Embryonic facial prominence (tissue), 1 donor: Measurements from ENCODE around the gene ZNF583.

Experiments used
- DNase-seq: peaks from one replicate; pipeline ENCODE4 v3.0.0-alpha.2; 2016; ENCODE audit errors: extremely low spot score

ZNF583 gene

DNA sequence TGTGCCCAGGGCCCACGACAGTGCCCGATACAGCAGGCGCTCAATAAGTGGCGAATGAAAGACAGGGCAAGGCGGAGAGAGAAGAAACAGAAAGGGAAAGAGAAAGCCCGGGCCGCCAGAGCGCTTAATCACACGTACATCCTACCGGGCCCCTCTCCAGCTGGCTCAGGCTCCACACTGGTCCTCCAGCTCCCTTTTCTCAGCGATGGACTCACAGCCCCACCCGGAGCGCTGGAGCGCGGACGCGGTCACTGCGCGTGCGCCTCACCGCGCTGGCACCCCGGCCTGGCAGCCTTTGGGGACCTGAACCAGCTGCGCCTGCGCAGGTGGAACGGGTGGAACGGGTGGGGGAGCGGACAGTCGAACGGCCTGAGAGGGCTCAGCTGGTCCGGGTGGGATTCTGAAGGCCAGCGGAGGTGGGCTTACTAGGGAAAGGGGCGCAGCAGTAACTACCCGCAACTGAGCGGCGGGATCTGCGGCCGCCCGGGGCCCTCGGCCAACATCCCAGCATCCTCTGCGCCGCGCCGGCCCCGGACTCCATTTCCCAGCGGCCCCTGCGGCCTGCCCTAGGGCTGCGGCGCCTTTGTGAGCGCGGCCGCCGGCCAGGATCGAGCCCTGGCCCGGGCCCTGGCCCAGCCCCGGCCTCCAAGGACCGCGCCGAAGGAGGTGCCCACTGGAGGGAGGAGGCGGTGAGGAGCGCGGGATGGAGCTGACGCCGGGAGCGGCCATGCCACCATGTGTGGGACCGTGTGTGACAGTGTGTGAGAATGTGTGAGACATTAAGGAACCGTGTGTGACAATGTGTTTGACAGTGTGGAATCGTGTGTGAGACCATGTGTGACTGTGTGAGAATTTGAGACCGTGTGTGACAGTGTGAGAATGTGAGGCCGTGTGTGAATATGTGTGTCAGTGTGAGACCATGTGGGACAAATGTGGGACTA lies at the start of gene ZNF583:
TSS of gene ZNF583 (plus strand) at position 569 of the 941 bp plus-strand sequence. CDS start 2,783 bp downstream, outside the sequence.
- peak; percentile 66 for DNase-seq

DNA sequence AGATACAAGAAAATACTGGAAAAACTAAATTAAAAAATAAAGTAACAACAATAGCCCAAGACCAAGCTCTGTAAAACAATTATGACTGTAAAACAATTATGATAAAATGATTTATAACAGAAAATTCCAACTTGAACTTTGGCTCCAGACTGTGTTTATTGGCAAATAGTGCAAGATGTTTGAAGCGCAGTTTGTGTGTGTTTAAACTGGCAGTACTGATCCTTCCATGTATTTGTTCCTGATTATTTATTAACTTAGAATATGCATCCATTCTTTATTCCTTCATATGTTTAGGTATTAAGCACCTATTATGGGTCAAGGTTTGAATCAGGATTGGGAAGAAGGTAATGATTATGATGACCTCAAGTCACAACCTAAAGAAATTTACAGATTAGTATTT lies 48.6 kb upstream of the ZNF583 start:
- DNase-seq: no peak

DNA sequence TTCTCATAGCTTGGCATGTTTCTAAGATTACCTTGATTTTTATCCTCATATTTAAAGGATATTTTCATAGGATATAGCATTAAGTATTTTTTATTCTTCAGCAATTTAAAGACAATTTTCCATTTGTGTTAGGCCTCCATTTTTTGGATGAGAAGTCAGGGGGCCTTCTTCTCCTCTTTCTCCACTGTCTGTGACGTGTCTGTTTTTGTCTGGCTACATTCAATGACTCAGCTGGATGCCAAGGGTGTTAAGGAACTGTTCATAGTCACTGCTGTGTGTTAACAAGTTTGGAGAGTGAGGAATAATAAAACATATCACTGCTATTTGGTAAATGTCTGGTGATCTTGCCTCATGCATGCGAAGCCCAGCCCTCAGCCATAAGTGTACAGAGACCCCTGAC lies 47.2 kb upstream of the ZNF583 start:
- no peak for DNase-seq

DNA sequence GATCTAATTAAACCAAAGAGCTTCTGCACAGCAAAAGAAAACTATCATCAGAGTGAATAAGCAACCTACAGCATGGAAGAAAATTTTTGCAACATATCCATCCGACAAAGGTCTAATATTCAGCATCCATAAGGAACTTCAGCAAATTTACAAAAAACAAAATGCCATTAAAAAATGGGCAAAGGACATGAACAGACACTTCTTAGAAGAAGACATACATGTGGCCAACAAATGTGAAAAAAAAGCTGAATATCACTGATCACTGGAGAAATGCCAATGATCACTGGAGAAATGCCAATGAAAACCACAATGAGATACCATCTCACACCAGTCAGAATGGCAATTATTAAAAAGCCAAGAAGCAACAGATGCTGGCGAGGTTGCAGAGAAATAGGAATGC lies 43.3 kb upstream of the ZNF583 start:
- DNase-seq: no peak

DNA sequence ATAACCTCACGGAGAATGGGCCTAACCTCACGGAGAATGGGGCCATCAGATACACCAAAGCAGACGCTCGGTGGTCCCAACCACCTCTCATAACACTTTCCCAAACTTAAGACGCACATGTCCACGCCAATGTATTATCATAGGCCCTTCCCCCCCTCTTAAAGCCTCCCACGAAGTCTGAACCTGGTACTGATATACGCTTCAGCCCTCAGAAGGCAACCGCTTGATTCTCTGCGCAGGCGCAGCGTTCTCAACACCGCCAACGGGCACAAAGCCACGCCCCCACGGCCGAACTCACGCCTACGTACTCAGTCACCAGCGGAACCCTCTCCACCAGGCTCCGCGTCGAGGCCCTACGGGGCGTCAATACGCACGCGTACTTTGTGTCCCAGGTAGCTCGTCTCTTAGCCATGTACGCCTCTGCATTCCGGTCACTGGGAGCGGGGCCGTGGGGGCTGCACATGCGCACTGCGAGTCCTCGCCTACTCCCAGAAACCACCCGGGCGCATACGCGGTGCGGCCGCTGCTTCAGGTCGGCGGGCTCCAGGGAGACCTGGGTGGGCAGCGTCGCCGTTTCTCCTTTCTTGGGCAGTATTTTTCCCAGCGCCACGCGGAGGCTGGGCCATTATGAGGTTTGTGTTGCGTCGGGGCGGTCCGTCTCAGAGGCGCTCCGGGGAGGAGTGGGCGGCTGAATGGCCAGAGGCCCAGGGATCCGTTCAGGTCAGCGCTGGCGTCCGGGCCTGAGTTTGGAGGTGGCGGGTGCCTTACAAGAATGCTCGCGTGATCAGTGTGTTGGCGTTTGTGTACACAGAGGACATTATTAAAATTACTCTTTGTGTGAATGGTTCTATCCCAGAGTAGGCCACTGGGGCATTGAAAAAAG lies 36.1 kb upstream of the ZNF583 start:
- DNase-seq: peak; percentile 95

DNA sequence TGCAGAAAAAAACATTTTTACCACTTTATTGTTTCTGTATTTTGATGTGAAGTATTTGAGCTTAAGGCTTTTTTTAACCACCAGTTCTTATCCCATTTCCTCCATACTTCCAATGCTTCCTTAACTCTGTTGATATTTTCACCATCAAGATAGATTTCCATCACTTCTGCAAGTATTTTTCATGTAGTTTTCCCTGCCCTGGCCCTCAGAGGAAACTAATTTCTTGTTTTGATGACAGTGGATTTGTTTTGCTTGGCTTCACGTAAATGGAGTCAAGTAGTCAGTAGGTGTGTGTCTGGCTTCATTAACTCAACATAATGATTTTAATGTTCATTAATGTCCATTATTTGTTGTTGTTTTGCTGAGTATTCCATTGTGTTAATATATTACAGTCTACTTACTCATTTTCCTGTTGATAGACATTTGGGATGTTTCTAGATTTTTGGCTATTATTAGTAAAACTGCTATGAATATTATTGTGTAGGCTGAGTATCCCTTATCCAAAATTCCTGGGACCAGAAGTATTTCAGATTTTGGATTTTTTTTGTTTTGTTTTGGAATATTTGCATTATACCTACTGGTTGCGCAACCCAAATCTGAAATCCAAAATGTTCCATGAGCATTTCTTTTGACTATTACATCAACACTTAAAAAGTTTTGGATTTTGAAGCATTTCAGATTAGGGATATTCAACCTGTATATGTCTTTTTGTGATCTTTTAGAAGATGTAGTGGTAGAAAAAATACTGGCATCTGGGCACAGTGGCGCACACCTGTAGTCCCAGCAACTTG lies 34.1 kb upstream of the ZNF583 start:
- DNase-seq: no peak

DNA sequence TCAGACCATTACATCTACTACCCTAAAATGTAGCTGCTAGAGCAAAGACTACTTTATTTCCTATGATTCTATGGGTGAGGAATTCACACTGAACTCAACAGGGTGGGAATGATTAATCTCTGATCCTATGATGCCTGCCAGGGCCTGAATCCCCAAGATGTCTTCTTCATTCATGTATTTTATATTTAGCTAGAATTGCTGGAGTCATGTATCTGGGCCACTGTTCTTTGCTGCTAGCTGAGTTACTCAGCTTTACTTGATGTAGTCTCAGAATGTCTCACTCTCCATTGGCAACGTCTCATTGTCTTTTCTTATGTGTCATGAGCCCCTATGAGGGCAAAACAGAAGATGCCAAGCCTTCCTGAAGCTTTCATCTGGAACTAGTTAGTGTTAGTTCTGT lies 31.9 kb upstream of the ZNF583 start:
- DNase-seq: no peak

DNA sequence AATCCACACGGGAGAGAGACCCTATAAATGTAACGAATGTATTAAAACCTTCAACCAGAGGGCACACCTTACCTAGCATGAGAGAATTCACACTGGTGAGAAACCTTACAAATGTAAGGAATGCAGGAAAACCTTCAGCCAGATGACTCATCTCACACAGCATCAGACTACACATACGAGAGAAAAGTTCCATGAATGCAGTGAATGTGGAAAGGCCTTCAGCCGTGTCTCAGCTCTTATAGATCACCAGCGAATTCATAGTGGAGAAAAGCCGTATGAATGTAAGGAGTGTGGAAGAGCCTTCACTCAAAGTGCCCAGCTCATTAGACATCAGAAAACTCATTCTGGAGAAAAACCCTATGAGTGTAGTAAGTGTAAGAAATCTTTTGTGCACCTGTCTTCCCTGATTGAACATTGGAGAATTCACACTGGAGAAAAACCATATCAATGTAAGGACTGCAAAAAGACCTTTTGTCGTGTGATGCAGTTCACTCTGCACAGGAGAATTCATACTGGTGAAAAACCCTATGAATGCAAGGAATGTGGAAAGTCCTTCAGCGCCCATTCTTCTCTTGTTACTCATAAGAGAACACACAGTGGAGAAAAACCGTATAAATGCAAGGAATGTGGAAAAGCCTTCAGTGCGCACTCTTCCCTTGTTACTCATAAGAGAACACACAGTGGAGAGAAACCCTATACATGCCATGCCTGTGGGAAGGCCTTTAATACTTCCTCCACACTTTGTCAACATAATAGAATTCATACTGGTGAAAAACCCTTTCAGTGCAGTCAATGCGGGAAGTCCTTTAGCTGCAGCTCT lies 26.8 kb upstream of the ZNF583 start:
- DNase-seq: no peak

DNA sequence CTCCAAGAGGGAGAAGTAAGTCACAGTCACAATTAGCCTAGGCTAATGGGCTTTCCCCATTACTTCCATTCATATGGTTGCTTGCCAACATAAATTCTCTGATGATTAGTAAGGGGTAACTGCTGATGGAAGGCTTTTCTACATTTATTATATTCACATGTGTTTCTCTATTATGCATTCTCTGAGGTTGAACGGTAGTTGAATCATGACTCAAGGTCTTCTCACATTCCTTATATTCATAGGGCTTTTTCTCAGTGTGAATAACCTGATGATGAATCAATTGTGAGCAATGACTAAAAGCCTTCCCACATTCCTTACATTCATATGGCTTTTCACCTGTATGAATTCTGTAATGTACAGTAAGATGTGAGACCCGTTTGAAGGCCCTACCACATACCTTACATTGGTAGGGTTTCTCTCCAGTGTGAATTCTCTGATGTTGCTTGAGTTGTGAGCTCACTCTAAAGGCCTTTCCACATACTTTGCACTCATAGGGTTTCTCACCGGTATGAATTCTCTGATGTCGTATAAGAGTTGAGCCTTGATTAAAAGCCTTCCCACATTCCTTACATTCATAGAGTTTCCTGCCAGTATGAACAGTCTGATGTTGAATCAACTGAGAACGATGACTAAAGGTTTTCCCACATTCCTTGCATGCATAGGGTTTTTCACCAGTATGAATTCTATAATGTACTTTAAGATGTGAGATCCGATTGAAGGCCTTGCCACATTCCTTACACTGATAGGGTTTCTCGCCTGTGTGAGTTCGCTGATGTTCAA lies 20.1 kb upstream of the ZNF583 start:
- no peak for DNase-seq

DNA sequence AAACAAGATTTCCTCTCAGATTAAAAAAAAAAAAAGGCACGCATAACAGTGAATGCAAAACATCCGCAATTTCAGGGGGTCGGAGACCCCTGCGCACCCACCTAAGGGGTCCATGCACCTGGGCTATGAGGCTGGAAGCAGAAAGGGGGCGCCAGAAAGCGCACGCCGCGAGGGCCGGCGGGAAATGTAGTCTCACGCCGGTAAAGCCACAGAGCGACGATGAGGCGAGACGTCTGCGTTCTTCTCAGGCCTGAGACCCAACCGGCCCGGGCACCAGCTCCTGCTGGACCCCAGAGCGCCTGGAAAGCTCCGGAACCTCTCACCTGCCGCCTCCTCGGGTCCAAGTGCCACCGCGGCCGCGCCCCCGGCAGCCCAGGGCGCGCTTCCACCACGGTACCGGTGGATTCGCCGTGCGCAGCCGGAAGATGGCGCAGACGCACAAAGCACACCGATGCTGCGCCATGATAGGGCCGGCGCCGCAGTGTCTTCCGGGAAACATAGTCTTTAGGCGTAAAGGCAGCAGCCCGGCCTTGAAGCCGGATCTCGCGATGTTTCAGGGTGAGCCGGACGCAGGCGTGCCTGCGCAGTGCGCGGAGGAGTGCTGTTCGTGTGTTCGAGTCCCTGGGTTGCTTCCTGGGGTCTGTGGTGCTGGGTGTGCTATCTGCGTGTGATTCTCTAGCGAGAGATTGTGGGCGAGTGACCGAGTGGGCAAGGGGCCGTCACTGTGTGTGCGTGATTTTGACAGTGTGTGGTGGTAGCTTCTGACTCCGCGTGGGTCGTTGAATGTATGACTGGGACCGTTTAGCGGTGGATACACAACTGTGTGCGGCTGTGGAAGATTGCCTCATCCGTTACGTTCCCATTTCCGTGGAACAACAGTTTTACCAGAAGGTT lies 10.8 kb upstream of the ZNF583 start, which contains the start of gene ZNF582:
TSS of gene ZNF582 (minus strand) at position 416 of the 894 bp plus-strand sequence. CDS start 1,782 bp downstream, outside the sequence.
- peak; percentile 96 for DNase-seq

DNA sequence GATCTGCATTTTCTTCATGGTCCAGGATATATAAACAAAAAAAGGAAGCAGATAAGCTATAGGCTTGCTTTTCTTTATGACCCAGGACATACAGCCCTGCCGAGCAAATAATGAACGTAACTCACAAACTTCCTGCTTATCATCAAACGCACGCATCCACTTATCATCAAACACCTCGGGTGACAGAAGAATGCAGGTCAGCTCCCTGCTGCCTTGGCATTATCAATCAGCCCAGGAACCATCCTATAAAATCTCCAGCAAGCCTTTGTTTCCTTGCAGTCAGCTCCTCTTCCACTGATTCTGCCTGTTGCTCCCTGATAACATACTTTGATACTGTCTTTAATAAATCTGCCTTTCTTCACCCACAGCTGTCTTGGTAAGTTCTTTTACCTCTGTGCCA lies 5.3 kb upstream of the ZNF583 start:
- DNase-seq: no peak

DNA sequence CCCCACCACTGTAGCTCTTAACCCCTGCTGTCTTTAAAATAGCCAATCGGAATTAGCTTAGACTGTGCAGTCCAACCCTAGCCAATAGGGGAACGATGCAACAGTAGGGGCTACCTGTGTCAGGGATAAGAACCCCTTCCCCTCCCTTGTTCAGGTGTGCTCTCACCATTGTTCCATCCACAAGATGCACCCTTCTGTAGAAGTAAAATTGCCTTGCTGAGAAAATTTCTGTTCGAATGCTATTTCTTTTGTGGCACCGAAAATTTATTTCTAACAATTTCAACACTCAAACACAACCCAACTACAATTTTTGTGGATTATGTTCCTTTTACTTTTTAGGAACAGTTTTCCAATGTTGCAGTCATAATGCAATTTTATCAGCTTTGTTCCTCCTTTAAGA lies 3.6 kb upstream of the ZNF583 start:
- DNase-seq: no peak

DNA sequence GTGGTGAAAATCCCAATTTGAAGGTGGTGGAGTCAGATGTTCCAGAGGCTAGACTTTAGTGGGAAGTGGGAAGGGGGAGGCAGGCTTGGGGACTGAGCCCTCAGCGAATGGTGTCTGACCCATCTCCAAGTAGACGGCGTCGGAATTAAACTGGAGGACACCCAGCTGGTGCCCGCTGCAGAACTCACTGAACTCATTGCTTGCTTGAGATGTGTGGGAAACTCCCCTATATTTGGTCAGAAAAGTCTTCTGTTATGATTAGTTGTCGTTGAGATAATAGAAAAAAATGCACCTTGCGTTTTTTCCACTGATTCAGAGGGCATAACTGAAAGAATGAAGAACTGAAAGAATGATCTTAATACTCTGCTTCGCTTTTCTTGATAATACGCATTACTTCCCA lies 871 bp upstream of the ZNF583 start:
- DNase-seq: no peak

DNA sequence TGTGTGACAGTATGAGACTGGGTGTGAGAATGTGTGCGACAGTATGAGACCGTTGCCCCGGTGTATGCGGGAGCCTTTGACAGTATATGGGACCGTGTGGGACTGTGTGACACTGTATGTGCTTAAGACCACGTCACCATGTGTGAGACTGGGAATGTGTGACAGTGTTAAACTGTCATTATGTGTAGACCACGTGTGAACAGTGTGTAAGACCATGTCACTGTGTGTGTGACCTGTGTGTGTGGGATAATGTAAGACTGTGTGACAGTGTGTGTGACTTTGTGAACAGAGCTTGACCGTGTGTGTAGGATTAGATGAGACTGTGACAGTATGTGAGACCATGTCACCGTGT lies 549 bp downstream of the ZNF583 start:
- no peak for DNase-seq

DNA sequence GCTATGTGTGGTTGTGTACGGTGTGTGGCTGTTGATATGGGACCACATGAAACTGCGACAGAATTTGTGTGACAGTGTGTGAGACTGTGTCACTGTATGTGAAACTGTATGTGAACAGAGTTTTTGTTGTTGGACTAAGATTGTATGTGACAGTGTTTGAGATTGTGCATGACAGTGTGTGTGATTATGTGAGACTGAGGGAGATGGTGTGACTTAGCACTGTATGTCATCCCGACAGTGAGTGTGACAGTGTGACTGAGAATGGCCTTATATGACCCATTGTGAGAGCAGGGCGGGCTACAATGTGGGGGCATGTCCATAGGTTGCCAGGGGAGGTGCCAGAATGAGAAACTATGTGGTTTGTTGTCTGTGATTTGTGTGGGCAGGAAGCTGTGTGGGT lies 930 bp downstream of the ZNF583 start:
- no peak for DNase-seq

DNA sequence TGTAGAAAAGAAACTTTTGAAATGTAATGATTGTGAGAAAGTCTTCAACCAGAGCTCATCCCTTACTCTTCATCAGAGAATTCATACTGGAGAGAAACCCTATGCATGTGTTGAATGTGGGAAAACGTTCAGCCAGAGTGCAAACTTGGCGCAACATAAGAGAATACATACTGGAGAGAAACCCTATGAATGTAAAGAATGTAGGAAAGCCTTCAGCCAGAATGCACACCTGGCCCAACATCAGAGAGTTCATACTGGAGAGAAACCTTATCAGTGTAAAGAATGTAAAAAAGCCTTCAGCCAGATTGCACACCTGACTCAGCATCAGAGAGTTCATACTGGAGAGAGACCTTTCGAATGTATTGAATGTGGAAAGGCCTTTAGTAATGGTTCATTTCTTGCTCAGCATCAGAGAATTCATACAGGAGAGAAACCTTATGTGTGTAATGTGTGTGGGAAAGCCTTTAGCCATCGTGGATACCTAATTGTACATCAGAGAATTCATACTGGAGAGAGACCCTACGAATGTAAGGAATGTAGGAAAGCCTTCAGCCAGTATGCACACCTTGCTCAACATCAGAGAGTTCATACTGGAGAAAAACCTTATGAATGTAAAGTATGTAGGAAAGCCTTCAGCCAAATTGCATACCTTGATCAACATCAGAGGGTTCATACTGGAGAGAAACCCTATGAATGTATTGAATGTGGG lies 19.3 kb downstream of the ZNF583 start:
- DNase-seq: no peak

DNA sequence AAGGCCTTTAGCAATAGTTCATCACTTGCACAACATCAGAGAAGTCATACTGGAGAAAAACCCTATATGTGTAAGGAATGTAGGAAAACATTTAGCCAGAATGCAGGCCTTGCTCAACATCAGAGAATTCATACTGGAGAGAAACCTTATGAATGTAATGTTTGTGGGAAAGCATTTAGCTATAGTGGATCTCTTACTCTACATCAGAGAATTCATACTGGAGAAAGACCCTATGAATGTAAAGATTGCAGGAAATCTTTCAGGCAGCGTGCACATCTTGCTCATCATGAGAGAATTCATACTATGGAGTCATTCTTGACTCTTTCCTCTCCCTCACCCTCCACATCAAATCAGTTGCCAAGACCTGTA lies 19.8 kb downstream of the ZNF583 start:
- DNase-seq: no peak

DNA sequence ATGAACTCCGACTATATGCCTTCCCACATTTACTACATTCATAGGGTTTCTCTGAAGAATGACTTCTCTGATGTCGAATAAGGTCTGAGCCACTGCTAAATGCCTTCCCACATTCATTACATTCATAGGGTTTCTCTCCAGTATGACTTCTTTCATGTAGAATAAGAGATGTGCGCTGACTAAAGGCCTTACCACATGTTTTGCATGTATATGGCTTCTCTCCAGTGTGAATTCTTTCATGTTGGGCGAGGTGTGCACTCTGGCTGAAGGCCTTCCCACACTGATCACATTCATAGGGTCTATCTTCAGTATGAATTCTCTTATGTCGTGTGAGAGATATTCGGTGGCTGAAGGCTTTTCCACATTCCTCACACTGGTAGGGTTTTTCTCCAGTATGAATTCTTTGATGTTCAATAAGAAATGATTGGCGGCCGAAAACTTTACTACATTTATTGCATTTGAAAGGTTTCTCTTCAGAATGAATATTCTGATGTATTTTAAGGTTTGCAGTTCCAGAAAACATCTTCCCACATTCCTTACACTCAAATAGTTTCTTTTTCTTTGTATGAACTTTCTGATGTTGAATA lies 37.2 kb downstream of the ZNF583 start:
- no peak for DNase-seq
